Suprapubic skin (tissue), 4 donors: ENCODE results near the gene PRPF38B. TPM values are rescaled to one million over a fixed set of nuclear protein-coding genes. Genes with fewer than 3 reads are reported as not detected.

Source experiments
- DNase-seq, 2 donors: peaks; one replicate each; pipeline ENCODE4 v3.0.0-alpha.2; 2019; ENCODE audit warnings: low spot score in 2 of 2
- H3K27ac ChIP-seq: fragments of 200-600 bp; sonication (generic); one replicate; pipeline ENCODE4 v1.5.1; 2019
- H3K27me3 ChIP-seq: fragments of 200-600 bp; sonication (generic); one replicate; pipeline ENCODE4 v1.5.1; 2019
- H3K36me3 ChIP-seq: fragments of 200-600 bp; sonication (generic); one replicate; pipeline ENCODE4 v1.5.1; 2019
- H3K4me1 ChIP-seq: fragments of 200-600 bp; sonication (generic); one replicate; pipeline ENCODE4 v1.5.1; 2019
- H3K4me3 ChIP-seq: fragments of 200-600 bp; sonication (generic); one replicate; pipeline ENCODE4 v1.5.1; 2019; ENCODE audit warnings: mild to moderate bottlenecking
- H3K9me3 ChIP-seq: fragments of 200-600 bp; sonication (generic); one replicate; pipeline ENCODE4 v1.5.1; 2019
- CTCF ChIP-seq, 2 donors: fragments of 200-600 bp in 1 of 2; fragments of 450-650 bp in 1 of 2; sonication (generic) in 1 of 2; IDR thresholded peaks; one replicate each; pipeline ENCODE4 v1.5.1; 2016 to 2019; ENCODE audit warnings: antibody characterized with exemption in 2 of 2, mild to moderate bottlenecking in 1 of 2, moderate library complexity in 1 of 2
- EP300 ChIP-seq: sonication (generic); formaldehyde crosslinking; IDR thresholded peaks from one replicate; pipeline ENCODE4 v1.6.1; 2017; ENCODE audit warnings: antibody characterized with exemption
- POLR2A ChIP-seq, 2 donors: fragments of 450-650 bp; IDR thresholded peaks; one replicate each; pipeline ENCODE4 v1.6.1; 2017; ENCODE audit warnings: antibody characterized with exemption in 2 of 2, mild to moderate bottlenecking in 2 of 2, moderate library complexity in 2 of 2
- POLR2AphosphoS5 ChIP-seq, 3 donors: sonication (generic); formaldehyde crosslinking; IDR thresholded peaks; one replicate each; pipeline ENCODE4 v1.6.1; 2017; ENCODE audit warnings: antibody characterized with exemption in 3 of 3
- WGBS: methylation state at CpG from one replicate; pipeline ENCODE4 v1.1.5; 2018; 5-methylcytosine and 5-hydroxymethylcytosine counted together
- total RNA-seq, 4 donors: library from RNA; depleted of rRNA; stranded (reverse); fragments of >200 nt; gene quantifications; one replicate each; pipeline ENCODE4 v1.1.0, GENCODE V29; 2016

Gene PRPF38B
- total RNA-seq, 4 donors from 2014 or later: 17.5 to 58.4 (median 25.4) TPM

GRCh38 chr1:108734171-108734865, 42.2 kb downstream of the PRPF38B start:
- no peak for TF ChIP-seq CTCF (IDR thresholded peaks at IDR 0.05)
- TF ChIP-seq POLR2A (IDR thresholded peaks at IDR 0.05): no peak
- no peak for TF ChIP-seq EP300
- no peak for TF ChIP-seq POLR2AphosphoS5 (IDR thresholded peaks at IDR 0.05)
- Histone ChIP-seq H3K27ac (no peak overlapping the region), H3K27me3 (no peaks in the 10 kb centered on the region), H3K9me3 (no peaks in the 10 kb centered on the region), H3K4me3 (no peak overlapping the region), H3K4me1 (no peaks in the 10 kb centered on the region), H3K36me3 (no peaks in the 10 kb centered on the region)
- 95% methylated on average over 1 of the region's 1 CpG for WGBS
- no peak for DNase-seq

- H3K4me3 ChIP-seq: no peak overlapping the region
- H3K27me3 ChIP-seq: no peaks in the 10 kb centered on the region
- DNase-seq: no peak
- H3K4me1 ChIP-seq: no peaks in the 10 kb centered on the region
- no peaks in the 10 kb centered on the region for H3K36me3 ChIP-seq
- TF ChIP-seq POLR2A (IDR thresholded peaks at IDR 0.05) (no peak), EP300 (no peak), CTCF (IDR thresholded peaks at IDR 0.05) (no peak), POLR2AphosphoS5 (IDR thresholded peaks at IDR 0.05) (no peak)
- no peak overlapping the region for H3K27ac ChIP-seq
- H3K9me3 ChIP-seq: no peaks in the 10 kb centered on the region
- WGBS: 73% methylated on average over 5 of the region's 6 CpGs
These were observed 50.1 kb downstream of the PRPF38B start for GRCh38 chr1:108742253-108742652.

DNA sequence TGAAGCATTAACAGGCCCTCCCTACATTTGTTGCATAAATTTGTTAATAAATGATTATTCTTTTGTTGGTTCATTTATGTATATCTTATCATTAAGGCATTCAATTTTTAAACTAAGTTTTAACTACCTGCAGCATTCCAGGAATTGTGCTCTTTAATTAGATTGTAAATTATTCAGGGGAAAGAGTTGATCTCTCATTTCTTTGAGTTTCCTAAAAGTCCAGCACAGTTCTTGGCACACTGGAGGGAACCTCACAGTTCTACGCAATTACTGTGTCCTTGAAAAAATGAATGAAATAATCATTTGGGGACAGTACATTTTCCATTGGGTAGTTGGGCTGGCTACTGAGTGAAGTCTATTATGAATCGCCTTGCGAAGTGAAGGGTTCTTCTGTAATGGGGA, 53.9 kb downstream of the PRPF38B start:
- DNase-seq: no peak
- Histone ChIP-seq H3K4me1 (peaks cover 19% of the 10 kb centered on the region), H3K36me3 (no peaks in the 10 kb centered on the region), H3K4me3 (peak overlapping the region; percentile 85), H3K9me3 (no peaks in the 10 kb centered on the region), H3K27me3 (no peaks in the 10 kb centered on the region), H3K27ac (peak overlapping the region; percentile 98)
- TF ChIP-seq EP300: no peak
- no peak for TF ChIP-seq POLR2A (IDR thresholded peaks at IDR 0.05)
- TF ChIP-seq CTCF (IDR thresholded peaks at IDR 0.05): no peak
- TF ChIP-seq POLR2AphosphoS5 (IDR thresholded peaks at IDR 0.05): no peak
- WGBS: 39% methylated on average over 3 of the region's 3 CpGs

- under 1% methylated on average over 18 of the region's 75 CpGs for WGBS
- Histone ChIP-seq H3K4me3 (peak within 1 kb of the TSS; percentile 85), H3K27me3 (no peaks in the 10 kb centered on the region), H3K9me3 (no peaks in the 10 kb centered on the region), H3K27ac (peak within 1 kb of the TSS; percentile 98), H3K4me1 (peaks cover 19% of the 10 kb centered on the region), H3K36me3 (no peaks in the 10 kb centered on the region)
- peak; percentile 86 to 92 for TF ChIP-seq POLR2A (IDR thresholded peaks at IDR 0.05)
- peak in 2 of 3 donors; percentile 78 to 81 for TF ChIP-seq POLR2AphosphoS5 (IDR thresholded peaks at IDR 0.05)
- TF ChIP-seq EP300: no peak
- TF ChIP-seq CTCF (IDR thresholded peaks at IDR 0.05): peak; percentile 88 to 98
- peak; percentile 99 to 100 for DNase-seq
These were observed 54.5 kb downstream of the PRPF38B start, which contains the start of gene STXBP3 for GRCh38 chr1:108746382-108747170. Gene STXBP3, plus strand, starts transcription at chr1:108746674. Its CDS starts 64 bp downstream, at chr1:108746738.
